Activated CD8-positive, alpha-beta memory T cell treated with anti-CD3 and anti-CD28 coated beads for 36 hours (primary cell): ENCODE results near the gene CLEC4F. TPM values are rescaled to one million over a fixed set of nuclear protein-coding genes. Genes with fewer than 3 reads are reported as not detected.

Experiments used
- CTCF ChIA-PET: fragments of 350-600 bp; sonication (Branson Sonifier 250); formaldehyde crosslinking; loops from one replicate; lab custom pipeline; 2021; ENCODE audit warnings: antibody characterized with exemption; lab: Charles Lee
- POLR2A ChIA-PET: fragments of 350-600 bp; sonication (Branson Sonifier 250); formaldehyde crosslinking; loops from one replicate; lab custom pipeline; 2021; ENCODE audit warnings: antibody characterized with exemption; lab: Charles Lee
- total RNA-seq, 2 experiments: library from RNA; stranded (reverse); gene quantifications; one replicate each; pipeline ENCODE4 v1.2.3, GENCODE V29; 2021

Gene CLEC4F
- total RNA-seq, 2 experiments from 2014 or later = not detected

GRCh38 chr2:70767699-70768589 lies 52.5 kb downstream of the CLEC4F start, which contains the start of gene ADD2:
TSS of gene ADD2 (minus strand) at chr2:70768200. CDS start at chr2:70706408, 61,792 bp downstream.
- POLR2A ChIA-PET = interaction anchor here (1.1 kb wide), 1 partner anchor 474 kb away, joined by 3 read pairs; the partner anchor contains the start of gene SNRPG

GRCh38 chr2:70767079-70767698 lies 53.2 kb downstream of the CLEC4F start:
- POLR2A ChIA-PET = interaction anchor here (1.1 kb wide), 1 partner anchor 474 kb away, joined by 3 read pairs; the partner anchor contains the start of gene SNRPG
- CTCF ChIA-PET = interaction anchor here (1.0 to 1.1 kb wide), 3 partner anchors 17 to 126 kb away, joined by 3 to 6 read pairs (median 4); no protein-coding TSS in a partner anchor

More at GRCh38 chr2:70767699-70768589, 52.5 kb downstream of the CLEC4F start, which contains the start of gene ADD2:
- CTCF ChIA-PET = interaction anchor here (1.0 to 1.1 kb wide), 3 partner anchors 16 to 180 kb away, joined by 4 to 6 read pairs (median 4); no protein-coding TSS in a partner anchor

GRCh38 chr2:70766357-70767078 lies 53.9 kb downstream of the CLEC4F start:
- ChIA-PET POLR2A (no interaction called here), CTCF (interaction anchor here (1.1 kb wide), 1 partner anchor 127 kb away, joined by 3 read pairs; no protein-coding TSS in a partner anchor)

- CTCF ChIA-PET = no interaction called here
- POLR2A ChIA-PET = no interaction called here
Observed at GRCh38 chr2:70765507-70765906, 54.9 kb downstream of the CLEC4F start.

GRCh38 chr2:70759446-70759845 lies 61.0 kb downstream of the CLEC4F start:
- ChIA-PET CTCF (no interaction called here), POLR2A (no interaction called here)

Other genes with a start within 250 kb of the CLEC4F start
- gene ADD2, start 52.4 kb downstream of the CLEC4F start, total RNA-seq = 1 to 10 TPM; 2.0 to 2.8 TPM
- gene FIGLA, start 30.0 kb downstream of the CLEC4F start, total RNA-seq = not detected
- not detected for gene CD207, start 15.2 kb upstream of the CLEC4F start, total RNA-seq
- not detected for gene VAX2, start 80.0 kb upstream of the CLEC4F start, total RNA-seq
- gene ATP6V1B1, start 115.3 kb upstream of the CLEC4F start, total RNA-seq = not detected
- gene ANKRD53, start 158.0 kb upstream of the CLEC4F start, total RNA-seq = not detected
- gene TEX261, start 174.3 kb upstream of the CLEC4F start, total RNA-seq = 10 to 100 TPM; 90.2 to 90.7 TPM
- gene NAGK, start 248.0 kb upstream of the CLEC4F start, total RNA-seq = 10 to 100 TPM; 58.9 to 67.9 TPM